ENCODE measurements around the gene OR7D2.

DNA sequence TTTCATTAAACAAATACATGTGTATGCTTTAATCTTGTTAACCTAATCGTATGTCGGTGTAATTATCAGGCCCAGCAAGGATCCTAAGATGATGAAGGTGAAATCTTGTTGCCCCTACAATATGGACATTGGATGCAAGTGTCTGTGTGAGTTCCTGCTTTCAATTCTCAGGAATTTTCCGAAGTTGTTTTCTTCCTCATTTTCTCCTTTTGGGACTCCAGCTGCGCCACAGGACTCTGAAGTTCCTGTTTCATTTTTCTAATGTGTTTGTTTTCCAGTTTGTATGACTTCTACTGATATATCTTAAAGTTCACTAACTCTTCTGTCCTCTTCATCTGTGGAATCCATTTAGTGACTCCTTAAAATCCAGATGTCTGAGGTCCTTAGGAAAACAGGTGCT lies 11.9 kb upstream of the OR7D2 start:
- TF ChIP-seq POLR2AphosphoS5 (IDR thresholded peaks at IDR 0.05) (no peak), POLR2A (IDR thresholded peaks at IDR 0.05) (no peak)
- TF ChIP-seq, protein P1, sequence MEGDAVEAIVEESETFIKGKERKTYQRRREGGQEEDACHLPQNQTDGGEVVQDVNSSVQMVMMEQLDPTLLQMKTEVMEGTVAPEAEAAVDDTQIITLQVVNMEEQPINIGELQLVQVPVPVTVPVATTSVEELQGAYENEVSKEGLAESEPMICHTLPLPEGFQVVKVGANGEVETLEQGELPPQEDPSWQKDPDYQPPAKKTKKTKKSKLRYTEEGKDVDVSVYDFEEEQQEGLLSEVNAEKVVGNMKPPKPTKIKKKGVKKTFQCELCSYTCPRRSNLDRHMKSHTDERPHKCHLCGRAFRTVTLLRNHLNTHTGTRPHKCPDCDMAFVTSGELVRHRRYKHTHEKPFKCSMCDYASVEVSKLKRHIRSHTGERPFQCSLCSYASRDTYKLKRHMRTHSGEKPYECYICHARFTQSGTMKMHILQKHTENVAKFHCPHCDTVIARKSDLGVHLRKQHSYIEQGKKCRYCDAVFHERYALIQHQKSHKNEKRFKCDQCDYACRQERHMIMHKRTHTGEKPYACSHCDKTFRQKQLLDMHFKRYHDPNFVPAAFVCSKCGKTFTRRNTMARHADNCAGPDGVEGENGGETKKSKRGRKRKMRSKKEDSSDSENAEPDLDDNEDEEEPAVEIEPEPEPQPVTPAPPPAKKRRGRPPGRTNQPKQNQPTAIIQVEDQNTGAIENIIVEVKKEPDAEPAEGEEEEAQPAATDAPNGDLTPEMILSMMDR (IDR thresholded peaks at IDR 0.05) = no peak
